ENCODE measurements around the gene NEK10. TPM values are rescaled to one million over a fixed set of nuclear protein-coding genes. Genes with fewer than 3 reads are reported as not detected.

Gene NEK10
- total and polyA plus RNA-seq, 9 of the 15 experiments (the other 6 are each of a cell fraction or from before 2014, with no cell fraction given), result 0.07 TPM; not detected in 8

DNA sequence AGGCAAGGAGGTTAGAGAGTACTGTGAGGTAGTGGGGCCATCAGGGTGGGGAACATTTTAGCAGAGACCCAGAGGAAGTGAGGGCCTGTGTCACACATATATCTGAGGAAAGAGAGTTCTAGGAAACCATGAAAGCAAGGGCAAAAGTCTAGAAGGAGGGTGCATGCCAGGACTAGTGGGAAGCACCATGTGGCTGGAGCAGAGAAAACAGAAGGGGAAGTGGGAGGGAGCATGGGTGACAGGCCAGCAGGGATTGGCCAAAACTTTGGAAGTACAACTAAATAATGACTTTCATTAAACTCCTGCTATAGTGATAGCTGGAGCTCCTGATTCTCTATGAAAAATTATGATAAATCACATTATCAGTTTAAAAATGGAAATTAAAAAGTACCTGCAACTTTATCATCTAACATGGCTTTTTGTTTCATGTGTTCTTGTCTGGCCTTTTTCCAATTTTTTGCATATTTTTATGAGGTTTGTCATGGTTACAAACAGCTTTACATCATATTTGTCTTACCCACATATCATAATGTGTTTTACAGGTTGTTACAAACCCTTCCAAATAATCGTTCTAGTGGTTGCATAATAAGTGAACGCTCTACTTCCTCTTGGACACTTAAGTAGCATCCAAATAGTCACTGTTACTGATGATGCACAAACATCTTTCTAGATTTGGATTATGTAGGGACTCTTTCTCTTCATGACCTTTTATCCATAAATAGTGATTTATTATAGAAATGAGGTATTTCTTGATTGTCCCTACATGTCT is 168.3 kb downstream of the NEK10 start:
- FAIRE-seq, result no peak
- Histone ChIP-seq H2AFZ (ENCODE audit: low read depth, low read length) (no peak overlapping the region), H3K79me2 (ENCODE audit: control insufficient read depth, insufficient read depth, low read length) (no peaks in the 10 kb centered on the region), H3K4me3 (no peak overlapping the region), H3K36me3 (ENCODE audit: control insufficient read depth, insufficient read depth, low read length) (no peaks in the 10 kb centered on the region), H3K9me3 (replicated peaks; ENCODE audit: control insufficient read depth, insufficient read depth, low read depth, low read length) (no peaks in the 10 kb centered on the region), H3K4me1 (replicated peaks in 1 of 2; ENCODE audit: control insufficient read depth in 2 of 2, insufficient read depth in 2 of 2, low read length in 2 of 2) (no peaks in the 10 kb centered on the region), H3K9ac (ENCODE audit: insufficient read depth in 1 of 2, low read depth in 2 of 2, low read length in 2 of 2) (no peak overlapping the region), H3K27me3 (ENCODE audit: control insufficient read depth in 2 of 2, insufficient read depth in 2 of 2, low read length in 2 of 2) (no peaks in the 10 kb centered on the region), H3K4me2 (ENCODE audit: insufficient read depth, low read length) (no peak overlapping the region), H4K20me1 (replicated peaks; ENCODE audit: control insufficient read depth, insufficient read depth, low read length) (no peaks in the 10 kb centered on the region), H3K9me1 (ENCODE audit: control insufficient read depth, insufficient read depth, low read length) (no peaks in the 10 kb centered on the region), H3K27ac (ENCODE audit: extremely low read depth, low read depth, low read length) (no peak overlapping the region)
- BruUV-seq (replicated peaks), result no TSS peak
- ChIA-PET CTCF (ENCODE audit: low intra/inter-chr PET ratio) (no interaction called here), POLR2A (no interaction called here)
- no peak for TF ChIP-seq ZKSCAN3 (CRISPR knock-in tag; IDR thresholded peaks at IDR 0.05)
- no peak for TF ChIP-seq COPS2 (conservative IDR thresholded peaks at IDR 0.05)
- TF ChIP-seq ZNF785 (CRISPR knock-in tag; IDR thresholded peaks at IDR 0.05), result no peak
- TF ChIP-seq TBL1XR1 (IDR thresholded peaks at IDR 0.05; ENCODE audit: low read length in 2 of 2), result no peak
- TF ChIP-seq HMGN3 (IDR thresholded peaks at IDR 0.05; ENCODE audit: borderline replicate concordance, extremely low read depth, insufficient read length, low read depth, low read length), result no peak
- no peak for TF ChIP-seq NFE2L1 (tag; IDR thresholded peaks at IDR 0.05; ENCODE audit: borderline replicate concordance, low read depth)
- TF ChIP-seq ZNF586 (CRISPR knock-in tag; conservative IDR thresholded peaks at IDR 0.05), result no peak
- TF ChIP-seq ZNF589 (CRISPR knock-in tag; IDR thresholded peaks at IDR 0.05; ENCODE audit: low read depth), result no peak
- no peak for TF ChIP-seq RFX7 (CRISPR knock-in tag; IDR thresholded peaks at IDR 0.05)
- no peak for TF ChIP-seq MEF2A (IDR thresholded peaks at IDR 0.05; ENCODE audit: control insufficient read depth, low read depth, low read length)
- TF ChIP-seq NR1H2 (CRISPR knock-in tag; IDR thresholded peaks at IDR 0.05), result no peak
- no peak for TF ChIP-seq ZNF561 (CRISPR knock-in tag; conservative IDR thresholded peaks at IDR 0.05)
- TF ChIP-seq ZNF699 (CRISPR knock-in tag; IDR thresholded peaks at IDR 0.05; ENCODE audit: insufficient replicate concordance), result no peak
- no peak for TF ChIP-seq ELF2 (CRISPR knock-in tag; IDR thresholded peaks at IDR 0.05)
- in situ Hi-C loops (cut with MboI), result no loop called here
- 0% methylated on average over 2 of the region's 2 CpGs for WGBS (ENCODE audit: insufficient coverage, low coverage, missing lambda C conversion rate)
- intact Hi-C loops (cut with micrococcal nuclease), result no loop called here
- ATAC-seq, result no peak
- no peak for DNase-seq (ENCODE audit: extremely low read depth in 1 of 4, low spot score in 3 of 4)
